ENCODE data around the gene TTYH1. TPM values are rescaled to one million over a fixed set of nuclear protein-coding genes. Genes with fewer than 3 reads are reported as not detected.

Gene TTYH1
- total and polyA plus RNA-seq, 7 experiments from 2014 or later: 0.10 to 1.8 (median 0.32) TPM; not detected in 3

DNA sequence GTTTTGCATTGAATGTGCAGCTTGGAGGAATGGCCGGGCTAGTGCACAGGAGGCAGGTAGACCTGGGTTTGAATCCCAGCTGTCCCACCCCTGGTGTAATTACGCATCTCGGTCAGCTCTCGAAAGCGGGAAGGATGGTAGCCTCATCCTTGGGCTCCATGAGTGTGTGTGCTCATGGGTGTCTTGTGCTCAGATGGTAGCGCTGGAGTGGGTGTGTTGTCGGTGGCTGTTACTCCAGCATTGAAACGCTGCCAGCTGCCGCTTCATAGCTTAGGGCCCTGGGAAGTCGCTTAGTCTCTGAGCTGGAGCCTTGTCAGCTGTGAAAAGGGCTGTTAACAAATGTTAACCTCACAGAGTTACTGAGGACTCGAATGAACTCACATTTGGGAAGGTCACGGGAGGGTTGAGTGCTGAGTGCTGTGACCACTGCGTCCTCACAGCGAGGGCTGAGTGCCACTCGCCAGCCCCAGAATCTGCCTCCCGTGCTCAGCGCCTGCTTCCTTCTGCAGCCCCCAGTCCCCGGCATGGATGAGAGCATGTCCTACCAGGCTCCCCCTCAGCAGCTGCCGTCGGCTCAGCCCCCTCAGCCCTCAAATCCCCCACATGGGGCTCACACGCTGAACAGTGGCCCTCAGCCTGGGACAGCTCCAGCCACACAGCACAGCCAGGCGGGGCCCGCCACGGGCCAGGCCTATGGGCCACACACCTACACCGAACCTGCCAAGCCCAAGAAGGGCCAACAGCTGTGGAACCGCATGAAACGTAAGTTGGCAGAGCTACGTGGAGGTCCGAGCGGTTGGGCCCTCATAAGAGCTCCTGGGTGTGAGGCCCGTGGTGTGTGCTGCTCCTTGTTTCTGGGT lies 38.9 kb downstream of the TTYH1 start:
- Histone ChIP-seq H3K4me3 (ENCODE audit: low read length) (no peak overlapping the region), H3K27me3 (ENCODE audit: control insufficient read depth in 2 of 2, insufficient read depth in 2 of 2, low read length in 2 of 2) (no peaks in the 10 kb centered on the region), H3K27ac (ENCODE audit: low read depth, low read length) (no peak overlapping the region), H3K4me1 (ENCODE audit: control insufficient read depth in 2 of 2, insufficient read depth in 2 of 2, low read length in 2 of 2) (peaks cover 19 to 25% of the 10 kb centered on the region in 2 donors), H3K36me3 (ENCODE audit: control insufficient read depth in 2 of 3, insufficient read depth in 3 of 3, low read length in 3 of 3) (peaks cover 46 to 89% (median 57%) of the 10 kb centered on the region in 3 experiments), H3K9me3 (ENCODE audit: control insufficient read depth in 2 of 3, low read length in 3 of 3) (no peaks in the 10 kb centered on the region)
- ChIA-PET CTCF (interaction anchor here (1.2 kb wide), 1 partner anchor 63 kb away, joined by 3 read pairs; no protein-coding TSS in a partner anchor), POLR2A (interaction anchor here (0.5 to 1.6 kb wide), 6 partner anchors 9 to 304 kb away, joined by 3 to 7 read pairs (median 3); partner anchors contain the start of gene LENG9)
- Mint-ChIP-seq H3K4me3 (no peak overlapping the region), H3K36me3 (peaks cover 17 to 45% (median 21%) of the 10 kb centered on the region in 5 donors), H3K4me1 (peaks cover 33 to 50% (median 40%) of the 10 kb centered on the region in 7 donors), H3K27me3 (no peaks in the 10 kb centered on the region), H3K9me3 (peaks cover 0 to 6% (median 0%) of the 10 kb centered on the region in 11 donors), H3K27ac (peak overlapping the region in 2 of 9 donors; percentile 14 to 22)
- ATAC-seq (no peak), DNase-seq (peak in 1 of 9 donors; percentile 4)
- intact Hi-C loops (cut with micrococcal nuclease): no loop called here

DNA sequence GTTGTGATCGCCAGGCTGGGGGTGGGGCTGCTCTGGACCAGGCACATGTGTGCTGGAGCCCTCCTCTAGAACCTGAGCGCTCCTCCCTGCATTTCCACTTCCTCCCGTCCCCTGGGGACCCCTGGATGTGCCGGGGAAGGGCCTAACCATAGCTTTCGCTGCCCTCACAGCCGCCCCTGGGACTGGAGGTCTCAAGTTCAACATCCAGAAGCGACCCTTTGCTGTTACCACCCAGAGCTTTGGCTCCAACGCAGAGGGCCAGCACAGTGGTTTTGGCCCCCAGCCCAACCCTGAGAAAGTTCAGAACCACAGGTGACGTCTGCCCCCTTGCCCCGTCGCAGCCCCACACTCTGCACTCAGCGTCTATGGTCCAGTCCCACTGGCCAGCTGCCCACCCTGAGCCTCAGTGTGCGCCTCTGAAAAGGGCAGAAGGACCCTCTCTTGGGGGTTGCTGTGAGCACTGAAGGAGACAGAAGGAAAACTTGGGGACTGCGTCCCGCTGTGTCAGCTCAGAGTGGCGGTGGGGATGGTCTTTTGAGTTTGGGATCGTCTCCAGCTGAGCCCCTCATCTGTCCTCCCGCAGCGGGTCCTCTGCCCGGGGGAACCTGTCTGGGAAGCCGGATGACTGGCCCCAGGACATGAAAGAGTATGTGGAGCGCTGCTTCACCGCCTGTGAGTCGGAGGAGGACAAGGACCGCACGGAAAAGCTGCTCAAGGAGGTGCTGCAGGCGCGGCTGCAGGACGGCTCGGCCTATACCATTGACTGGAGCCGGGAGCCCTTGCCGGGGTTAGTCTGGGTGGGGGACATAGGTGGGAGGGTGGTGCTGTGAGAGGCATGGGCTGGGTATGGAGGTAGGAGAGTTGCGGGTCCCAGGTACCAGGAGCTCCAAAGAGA lies 39.8 kb downstream of the TTYH1 start:
- Mint-ChIP-seq H3K9me3 (peaks cover 0 to 2% (median 0%) of the 10 kb centered on the region in 11 donors), H3K27me3 (no peaks in the 10 kb centered on the region), H3K27ac (peak overlapping the region in 1 of 9 donors; percentile 82), H3K36me3 (peaks cover 17 to 52% (median 22%) of the 10 kb centered on the region in 5 donors), H3K4me3 (peak overlapping the region in 1 of 10 donors; percentile 11), H3K4me1 (peaks cover 35 to 53% (median 44%) of the 10 kb centered on the region in 7 donors)
- CTCF ChIA-PET: no interaction called here
- no peak for DNase-seq
- Histone ChIP-seq H3K4me1 (ENCODE audit: control insufficient read depth in 2 of 2, insufficient read depth in 2 of 2, low read length in 2 of 2) (peaks cover 15 to 21% of the 10 kb centered on the region in 2 donors), H3K27me3 (ENCODE audit: control insufficient read depth in 2 of 2, insufficient read depth in 2 of 2, low read length in 2 of 2) (no peaks in the 10 kb centered on the region), H3K9me3 (ENCODE audit: control insufficient read depth in 2 of 3, low read length in 3 of 3) (no peaks in the 10 kb centered on the region), H3K4me3 (ENCODE audit: low read length) (no peak overlapping the region), H3K36me3 (ENCODE audit: control insufficient read depth in 2 of 3, insufficient read depth in 3 of 3, low read length in 3 of 3) (peaks cover 47 to 93% (median 64%) of the 10 kb centered on the region in 3 experiments), H3K27ac (ENCODE audit: low read depth, low read length) (no peak overlapping the region)
- ATAC-seq: no peak
- intact Hi-C loops (cut with micrococcal nuclease): no loop called here
- POLR2A ChIA-PET: interaction anchor here (0.8 to 1.6 kb wide), 4 partner anchors 7 to 15 kb away, joined by 3 to 10 read pairs (median 4); partner anchors contain the start of gene LENG9

DNA sequence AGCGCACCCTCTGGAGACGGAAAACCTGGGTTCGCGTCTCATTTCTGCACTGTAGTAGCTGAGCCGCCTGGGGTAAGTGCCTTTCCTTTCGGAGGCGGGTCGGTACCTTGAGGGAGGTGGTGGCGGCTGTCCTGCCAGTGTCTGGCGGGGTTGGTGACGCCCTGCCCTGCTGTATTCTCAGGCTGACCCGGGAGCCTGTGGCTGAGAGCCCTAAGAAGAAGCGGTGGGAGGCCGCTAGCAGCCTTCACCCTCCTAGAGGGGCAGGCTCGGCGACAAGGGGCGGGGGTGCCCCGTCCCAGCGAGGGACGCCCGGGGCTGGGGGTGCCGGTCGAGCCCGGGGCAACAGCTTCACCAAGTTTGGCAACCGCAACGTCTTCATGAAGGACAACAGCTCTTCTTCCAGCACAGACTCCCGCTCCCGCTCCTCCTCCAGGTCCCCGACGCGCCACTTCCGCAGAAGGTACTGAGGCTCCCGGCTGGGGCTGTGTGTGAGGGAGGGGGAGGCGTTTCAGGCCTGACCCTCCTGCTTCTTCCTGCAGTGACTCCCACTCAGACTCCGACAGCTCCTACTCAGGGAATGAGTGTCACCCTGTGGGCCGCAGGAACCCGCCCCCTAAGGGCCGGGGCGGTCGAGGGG lies 40.6 kb downstream of the TTYH1 start:
- intact Hi-C loops (cut with micrococcal nuclease): no loop called here
- no peak for ATAC-seq
- peaks cover 0 to under 1% (median 0%) of the 10 kb centered on the region in 11 donors for H3K9me3 Mint-ChIP-seq
- peaks cover 28 to 44% (median 36%) of the 10 kb centered on the region in 7 donors for H3K4me1 Mint-ChIP-seq
- H3K4me1 ChIP-seq (ENCODE audit: control insufficient read depth in 2 of 2, insufficient read depth in 2 of 2, low read length in 2 of 2): peaks cover 6 to 12% of the 10 kb centered on the region in 2 donors
- H3K27me3 ChIP-seq (ENCODE audit: control insufficient read depth in 2 of 2, insufficient read depth in 2 of 2, low read length in 2 of 2): no peaks in the 10 kb centered on the region
- no peak overlapping the region for H3K4me3 Mint-ChIP-seq
- no peak for DNase-seq
- ChIA-PET POLR2A (interaction anchor here (0.5 to 1.6 kb wide), 3 partner anchors 8 to 49 kb away, joined by 3 to 10 read pairs (median 3); no protein-coding TSS in a partner anchor), CTCF (interaction anchor here (0.5 kb wide), 1 partner anchor 261 kb away, joined by 3 read pairs; no protein-coding TSS in a partner anchor)
- no peaks in the 10 kb centered on the region for H3K9me3 ChIP-seq (ENCODE audit: control insufficient read depth in 2 of 3, low read length in 3 of 3)
- H3K36me3 Mint-ChIP-seq: peaks cover 17 to 46% (median 18%) of the 10 kb centered on the region in 5 donors
- peaks cover 47 to 98% (median 64%) of the 10 kb centered on the region in 3 experiments for H3K36me3 ChIP-seq (ENCODE audit: control insufficient read depth in 2 of 3, insufficient read depth in 3 of 3, low read length in 3 of 3)
- H3K27ac ChIP-seq (ENCODE audit: low read depth, low read length): no peak overlapping the region
- peak overlapping the region in 1 of 9 donors; percentile 9 for H3K27ac Mint-ChIP-seq
- no peaks in the 10 kb centered on the region for H3K27me3 Mint-ChIP-seq
- no peak overlapping the region for H3K4me3 ChIP-seq (ENCODE audit: low read length)

DNA sequence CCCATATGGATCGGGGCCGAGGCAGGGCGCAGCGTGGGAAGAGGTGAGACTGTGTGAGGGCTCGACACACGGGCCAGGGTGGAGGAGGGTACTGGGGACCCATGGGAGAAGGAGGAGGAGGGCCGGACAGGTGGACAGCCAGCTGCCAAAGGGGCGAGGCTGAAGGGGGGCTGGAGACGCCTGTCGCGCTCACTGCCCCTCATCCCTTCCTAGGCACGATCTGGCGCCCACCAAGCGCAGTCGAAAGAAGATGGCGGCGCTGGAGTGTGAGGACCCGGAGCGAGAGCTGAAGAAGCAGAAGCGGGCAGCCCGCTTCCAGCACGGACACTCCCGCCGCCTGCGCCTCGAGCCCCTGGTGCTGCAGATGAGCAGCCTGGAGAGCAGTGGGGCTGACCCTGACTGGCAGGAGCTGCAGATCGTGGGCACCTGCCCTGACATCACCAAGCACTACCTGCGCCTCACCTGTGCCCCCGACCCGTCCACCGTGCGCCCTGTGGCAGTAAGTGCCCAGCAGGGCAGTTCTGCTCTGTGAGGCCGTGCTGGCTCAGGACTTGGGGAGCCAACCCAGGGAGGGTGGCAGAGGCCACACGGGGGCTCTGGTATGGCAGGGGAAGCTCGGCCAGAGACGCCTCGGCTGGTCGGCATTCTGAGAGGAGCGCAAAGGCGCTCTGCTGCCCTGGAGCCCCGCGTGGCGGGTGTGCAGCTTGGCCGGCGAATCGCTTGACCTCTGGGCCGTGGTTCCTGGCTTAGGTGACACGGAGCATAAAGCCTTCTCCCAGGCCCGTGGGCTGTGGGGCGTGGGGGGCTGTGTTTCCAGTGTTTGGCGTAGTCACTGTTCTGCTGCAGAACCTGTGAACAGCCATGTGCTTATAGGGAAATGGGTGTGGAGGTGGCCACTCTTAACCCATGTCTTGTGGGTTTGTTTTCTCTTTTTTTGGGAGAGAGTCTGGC lies 41.4 kb downstream of the TTYH1 start:
- no peak overlapping the region for H3K4me3 Mint-ChIP-seq
- Histone ChIP-seq H3K27me3 (ENCODE audit: control insufficient read depth in 2 of 2, insufficient read depth in 2 of 2, low read length in 2 of 2) (no peaks in the 10 kb centered on the region), H3K27ac (ENCODE audit: low read depth, low read length) (no peak overlapping the region), H3K4me3 (ENCODE audit: low read length) (no peak overlapping the region), H3K9me3 (ENCODE audit: control insufficient read depth in 2 of 3, low read length in 3 of 3) (no peaks in the 10 kb centered on the region), H3K36me3 (ENCODE audit: control insufficient read depth in 2 of 3, insufficient read depth in 3 of 3, low read length in 3 of 3) (peaks cover 41 to 98% (median 61%) of the 10 kb centered on the region in 3 experiments), H3K4me1 (ENCODE audit: control insufficient read depth in 2 of 2, insufficient read depth in 2 of 2, low read length in 2 of 2) (peaks cover under 1 to 4% of the 10 kb centered on the region in 2 donors)
- H3K27ac Mint-ChIP-seq: peak overlapping the region in 1 of 9 donors; percentile 52
- intact Hi-C loops (cut with micrococcal nuclease): no loop called here
- H3K36me3 Mint-ChIP-seq: peaks cover 15 to 42% (median 17%) of the 10 kb centered on the region in 5 donors
- ChIA-PET CTCF (interaction anchor here (0.5 kb wide), 1 partner anchor 262 kb away, joined by 3 read pairs; no protein-coding TSS in a partner anchor), POLR2A (interaction anchor here (0.5 to 0.9 kb wide), 2 partner anchors 9 to 50 kb away, joined by 3 to 10 read pairs; no protein-coding TSS in a partner anchor)
- no peaks in the 10 kb centered on the region for H3K9me3 Mint-ChIP-seq
- peaks cover 23 to 40% (median 29%) of the 10 kb centered on the region in 7 donors for H3K4me1 Mint-ChIP-seq
- H3K27me3 Mint-ChIP-seq: no peaks in the 10 kb centered on the region
- no peak for ATAC-seq
- DNase-seq: no peak

DNA sequence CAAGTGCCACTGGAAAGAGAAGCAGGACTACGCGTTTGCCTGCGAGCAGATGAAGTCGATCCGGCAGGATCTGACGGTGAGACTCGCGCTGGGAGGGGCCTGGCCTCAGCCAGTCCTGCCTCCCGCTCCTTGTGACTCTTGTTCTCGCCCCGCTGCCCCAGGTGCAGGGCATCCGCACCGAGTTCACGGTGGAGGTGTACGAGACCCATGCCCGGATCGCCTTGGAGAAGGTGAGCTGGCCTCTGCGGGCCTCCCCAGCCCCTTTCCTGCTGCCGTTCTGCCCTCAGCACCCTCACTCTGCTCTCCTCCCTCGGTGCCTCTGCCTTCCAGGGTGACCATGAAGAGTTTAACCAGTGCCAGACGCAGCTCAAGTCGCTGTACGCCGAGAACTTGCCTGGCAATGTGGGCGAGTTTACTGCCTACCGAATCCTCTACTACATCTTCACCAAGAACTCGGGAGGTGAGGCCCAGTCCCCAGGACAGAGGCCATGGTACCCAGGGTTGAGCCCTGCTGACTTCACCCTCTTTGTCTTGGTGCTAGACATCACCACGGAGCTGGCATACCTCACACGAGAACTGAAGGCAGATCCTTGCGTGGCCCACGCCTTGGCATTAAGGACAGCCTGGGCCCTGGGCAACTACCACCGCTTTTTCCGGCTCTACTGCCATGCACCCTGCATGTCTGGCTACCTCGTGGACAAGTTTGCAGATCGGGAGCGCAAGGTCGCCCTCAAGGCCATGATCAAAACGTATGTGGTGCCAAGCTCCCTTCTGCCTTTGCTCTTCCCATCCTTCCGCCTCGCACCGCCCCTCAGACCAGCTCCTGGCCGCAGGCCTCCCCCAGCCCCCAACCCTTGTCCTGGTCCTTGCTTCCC lies 42.7 kb downstream of the TTYH1 start:
- Mint-ChIP-seq H3K36me3 (peaks cover 13 to 39% (median 16%) of the 10 kb centered on the region in 5 donors), H3K4me1 (peaks cover 20 to 35% (median 27%) of the 10 kb centered on the region in 7 donors), H3K27ac (peak overlapping the region in 5 of 9 donors; percentile 9 to 91 (median 56)), H3K9me3 (no peaks in the 10 kb centered on the region), H3K27me3 (no peaks in the 10 kb centered on the region), H3K4me3 (peak overlapping the region in 2 of 10 donors; percentile 6 to 45)
- no peaks in the 10 kb centered on the region for H3K27me3 ChIP-seq (ENCODE audit: control insufficient read depth in 2 of 2, insufficient read depth in 2 of 2, low read length in 2 of 2)
- ATAC-seq: no peak
- H3K4me3 ChIP-seq (ENCODE audit: low read length): no peak overlapping the region
- DNase-seq: no peak
- intact Hi-C loops (cut with micrococcal nuclease): no loop called here
- H3K9me3 ChIP-seq (ENCODE audit: control insufficient read depth in 2 of 3, low read length in 3 of 3): no peaks in the 10 kb centered on the region
- CTCF ChIA-PET: no interaction called here
- peaks cover 29 to 92% (median 55%) of the 10 kb centered on the region in 3 experiments for H3K36me3 ChIP-seq (ENCODE audit: control insufficient read depth in 2 of 3, insufficient read depth in 3 of 3, low read length in 3 of 3)
- H3K27ac ChIP-seq (ENCODE audit: low read depth, low read length): no peak overlapping the region
- peaks cover 7 to 9% of the 10 kb centered on the region in 2 donors for H3K4me1 ChIP-seq (ENCODE audit: control insufficient read depth in 2 of 2, insufficient read depth in 2 of 2, low read length in 2 of 2)
- POLR2A ChIA-PET: interaction anchor here (0.9 to 1.4 kb wide), 3 partner anchors 9 to 19 kb away, joined by 3 to 4 read pairs (median 4); partner anchors contain the start of gene LENG8
